ENCODE results near the gene EIF5AL1. TPM values are rescaled to one million over a fixed set of nuclear protein-coding genes. Genes with fewer than 3 reads are reported as not detected.
A peak's percentile ranks its signal among the peaks of the same experiment; 100 is the strongest.

Gene EIF5AL1
- total and polyA plus RNA-seq, 10 donors = 0.10 to 0.80 (median 0.26) TPM; not detected in 1

GRCh38 chr10:79468841-79469585 is 43.3 kb upstream of the EIF5AL1 start:
- Histone ChIP-seq H3K27ac (no peak overlapping the region), H3K36me3 (no peaks in the 10 kb centered on the region), H3K4me3 (no peak overlapping the region), H3K9me3 (no peaks in the 10 kb centered on the region), H3K27me3 (replicated peaks in 1 of 7) (peaks cover 0 to 2% (median 0%) of the 10 kb centered on the region in 7 donors), H3K4me1 (peaks cover 0 to 27% (median 6%) of the 10 kb centered on the region in 6 donors)
- DNase-seq = peak; percentile 29
- TF ChIP-seq POLR2A (IDR thresholded peaks at IDR 0.05) = no peak
- intact Hi-C loops (cut with DNase I; ENCODE audit: low total_unique reads) = loop anchor here (5.0 kb wide), 1 partner anchor 97 kb away; no protein-coding TSS in a partner anchor
- 72 to 86% (median 80%) methylated on average over 5 to 6 of the region's 6 CpGs for WGBS, 5 donors

GRCh38 chr10:79470096-79470495 is 42.2 kb upstream of the EIF5AL1 start:
- intact Hi-C loops (cut with DNase I; ENCODE audit: low total_unique reads) = no loop called here
- no peak overlapping the region for H3K4me3 ChIP-seq
- 92 to 95% (median 93%) methylated on average over 8 of the region's 8 CpGs for WGBS, 5 donors

GRCh38 chr10:79471776-79472175 is 40.6 kb upstream of the EIF5AL1 start:
- WGBS, 5 donors = 83 to 92% (median 87%) methylated on average over 4 of the region's 4 CpGs

More at GRCh38 chr10:79470096-79470495, 42.2 kb upstream of the EIF5AL1 start:
- TF ChIP-seq CTCF (IDR thresholded peaks at IDR 0.05 in 8 of 11, conservative IDR thresholded peaks at IDR 0.05 in 3 of 11) (no peak), POLR2AphosphoS5 (IDR thresholded peaks at IDR 0.05) (no peak), POLR2A (IDR thresholded peaks at IDR 0.05) (no peak)
- Histone ChIP-seq H3K27ac (no peak overlapping the region), H3K9me3 (no peaks in the 10 kb centered on the region), H3K36me3 (no peaks in the 10 kb centered on the region), H3K4me1 (peaks cover 0 to 27% (median 6%) of the 10 kb centered on the region in 6 donors), H3K27me3 (replicated peaks in 1 of 7) (no peaks in the 10 kb centered on the region)
- DNase-seq = no peak

GRCh38 chr10:79472449-79472848 is 39.9 kb upstream of the EIF5AL1 start:
- no peak overlapping the region for H3K4me3 ChIP-seq
- H3K4me1 ChIP-seq = peaks cover 0 to 19% (median 3%) of the 10 kb centered on the region in 6 donors
- DNase-seq = no peak
- no peaks in the 10 kb centered on the region for H3K27me3 ChIP-seq (replicated peaks in 1 of 7)
- no peak overlapping the region for H3K27ac ChIP-seq
- no peak for TF ChIP-seq POLR2AphosphoS5 (IDR thresholded peaks at IDR 0.05)
- no peak for TF ChIP-seq CTCF (IDR thresholded peaks at IDR 0.05 in 8 of 11, conservative IDR thresholded peaks at IDR 0.05 in 3 of 11)
- no peak for TF ChIP-seq POLR2A (IDR thresholded peaks at IDR 0.05)
- WGBS, 5 donors = 90 to 95% (median 95%) methylated on average over 7 of the region's 7 CpGs
- H3K9me3 ChIP-seq = no peaks in the 10 kb centered on the region
- H3K36me3 ChIP-seq = no peaks in the 10 kb centered on the region
- intact Hi-C loops (cut with DNase I; ENCODE audit: low total_unique reads) = no loop called here

More at GRCh38 chr10:79471776-79472175, 40.6 kb upstream of the EIF5AL1 start:
- H3K27ac ChIP-seq = no peak overlapping the region
- intact Hi-C loops (cut with DNase I; ENCODE audit: low total_unique reads) = no loop called here
- TF ChIP-seq CTCF (IDR thresholded peaks at IDR 0.05 in 8 of 11, conservative IDR thresholded peaks at IDR 0.05 in 3 of 11) (no peak), POLR2AphosphoS5 (IDR thresholded peaks at IDR 0.05) (no peak), POLR2A (IDR thresholded peaks at IDR 0.05) (no peak)
- DNase-seq = no peak
- no peak overlapping the region for H3K4me3 ChIP-seq
- H3K36me3 ChIP-seq = no peaks in the 10 kb centered on the region
- no peaks in the 10 kb centered on the region for H3K9me3 ChIP-seq
- H3K4me1 ChIP-seq = peaks cover 0 to 26% (median 6%) of the 10 kb centered on the region in 6 donors
- H3K27me3 ChIP-seq (replicated peaks in 1 of 7) = no peaks in the 10 kb centered on the region
